PC-9 (cell line): ENCODE data around the gene MAEA. TPM values are rescaled to one million over a fixed set of nuclear protein-coding genes. Genes with fewer than 3 reads are reported as not detected.

ENCODE experiments used
- BruUV-seq: library from RNA; stranded (reverse); fragments of 400-500 nt; replicated peaks from 2 replicates; lab custom pipeline; 2021; lab: Mats Ljungman, UMichigan
- CTCF ChIA-PET: fragments of 300-600 bp; sonication (Branson Sonifier 250); formaldehyde crosslinking; loops from one replicate; lab custom pipeline; 2022; ENCODE audit warnings: antibody characterized with exemption; lab: Charles Lee
- POLR2A ChIA-PET: fragments of 300-600 bp; sonication (Branson Sonifier 250); formaldehyde crosslinking; loops from one replicate; lab custom pipeline; 2022; ENCODE audit warnings: antibody characterized with exemption; ENCODE audit not compliant: unreplicated experiment; lab: Charles Lee
- DNase-seq, 2 experiments: peaks; one replicate each; pipeline versions ENCODE4 v3.0.0 to v3.0.0-alpha.2; 2015 to 2022; ENCODE audit warnings: mixed read lengths in 1 of 2
- H2AFZ ChIP-seq: fragments of 200-600 bp; sonication (generic); 2 replicates; pipeline ENCODE4 v1.8.1; 2017; ENCODE audit warnings: antibody characterized with exemption
- H3F3A ChIP-seq: fragments of 200-600 bp; sonication (generic); 2 replicates; pipeline ENCODE4 v1.8.1; 2017; ENCODE audit warnings: antibody characterized with exemption, mild to moderate bottlenecking, low read depth; ENCODE audit not compliant: insufficient read depth
- H3K27ac ChIP-seq: fragments of 200-600 bp; sonication (generic); 2 replicates; pipeline ENCODE4 v1.6.1; 2016; ENCODE audit warnings: mixed run types
- H3K27me3 ChIP-seq: fragments of 200-600 bp; sonication (generic); 2 replicates; pipeline ENCODE4 v1.6.1; 2016; ENCODE audit warnings: low read depth, mixed run types; ENCODE audit not compliant: insufficient read depth
- H3K36me3 ChIP-seq: fragments of 200-600 bp; sonication (generic); 2 replicates; pipeline ENCODE4 v1.6.1; 2016; ENCODE audit warnings: low read depth, mixed run types
- H3K4me1 ChIP-seq: fragments of 200-600 bp; sonication (generic); replicated peaks from 2 replicates; pipeline ENCODE4 v1.6.1; 2016; ENCODE audit warnings: mixed run types; ENCODE audit not compliant: insufficient read depth
- H3K4me2 ChIP-seq: fragments of 200-600 bp; sonication (generic); 2 replicates; pipeline ENCODE4 v1.6.1; 2017; ENCODE audit warnings: mixed run types
- H3K4me3 ChIP-seq: fragments of 200-600 bp; sonication (generic); 2 replicates; pipeline ENCODE4 v1.6.1; 2016; ENCODE audit warnings: mixed run types
- H3K79me2 ChIP-seq: fragments of 200-600 bp; sonication (generic); 2 replicates; pipeline ENCODE4 v1.6.1; 2017; ENCODE audit warnings: low read depth, mixed run types
- H3K9me2 ChIP-seq: fragments of 200-600 bp; sonication (generic); 2 replicates; pipeline ENCODE4 v1.8.1; 2017; ENCODE audit warnings: mild to moderate bottlenecking; ENCODE audit not compliant: insufficient read depth
- H3K9me3 ChIP-seq: fragments of 200-600 bp; sonication (generic); 2 replicates; pipeline ENCODE4 v1.8.1; 2016; ENCODE audit warnings: low read depth; ENCODE audit not compliant: insufficient read depth
- H4K20me1 ChIP-seq: fragments of 200-600 bp; sonication (generic); 2 replicates; pipeline ENCODE4 v1.8.1; 2017; ENCODE audit not compliant: insufficient read depth
- CTCF ChIP-seq: fragments of 200-600 bp; sonication (generic); conservative IDR thresholded peaks from 2 replicates; pipeline ENCODE4 v1.6.1; 2017; ENCODE audit warnings: mixed run types, antibody characterized with exemption, mild to moderate bottlenecking, moderate library complexity
- EZH2 ChIP-seq: fragments of 200-600 bp; sonication (generic); IDR thresholded peaks from 2 replicates; pipeline ENCODE4 v1.8.0; 2017; ENCODE audit warnings: antibody characterized with exemption, low read depth
- intact Hi-C: fragments of 100-400 bp; cut with micrococcal nuclease; formaldehyde crosslinking; loops from one replicate; pipeline ENCODE4 v1.10.0; 2022; ENCODE audit not compliant: unreplicated experiment
- total RNA-seq: library from RNA; stranded (reverse); gene quantifications from 2 replicates; pipeline ENCODE4 v1.2.3, GENCODE V29; 2021

Gene MAEA
- total RNA-seq, 1 experiment from 2014 or later, result 79.4 TPM

GRCh38 chr4:1240721-1241465, 48.8 kb upstream of the MAEA start:
- H3K9me2 ChIP-seq, result no peaks in the 10 kb centered on the region
- no peaks in the 10 kb centered on the region for H3K27me3 ChIP-seq
- no TSS peak for BruUV-seq
- H3K27ac ChIP-seq, result no peak overlapping the region
- ChIA-PET CTCF (no interaction called here), POLR2A (no interaction called here)
- H3K36me3 ChIP-seq, result no peaks in the 10 kb centered on the region
- no peak overlapping the region for H2AFZ ChIP-seq
- H4K20me1 ChIP-seq, result peaks cover 72% of the 10 kb centered on the region
- TF ChIP-seq EZH2 (no peak), CTCF (no peak)
- H3K79me2 ChIP-seq, result peaks cover 57% of the 10 kb centered on the region
- no peak overlapping the region for H3K4me3 ChIP-seq
- no peak overlapping the region for H3K4me2 ChIP-seq
- H3K9me3 ChIP-seq, result no peaks in the 10 kb centered on the region
- DNase-seq, result no peak
- peaks cover 2% of the 10 kb centered on the region for H3K4me1 ChIP-seq
- H3F3A ChIP-seq, result no peaks in the 10 kb centered on the region
- intact Hi-C loops, result no loop called here

- DNase-seq, result no peak
- no peaks in the 10 kb centered on the region for H3K27me3 ChIP-seq
- H3K4me2 ChIP-seq, result no peak overlapping the region
- TF ChIP-seq EZH2 (no peak), CTCF (no peak)
- CTCF ChIA-PET, result no interaction called here
- no peak overlapping the region for H3K4me3 ChIP-seq
- H3K9me3 ChIP-seq, result no peaks in the 10 kb centered on the region
- no TSS peak for BruUV-seq
- H2AFZ ChIP-seq, result no peak overlapping the region
- no peaks in the 10 kb centered on the region for H3K36me3 ChIP-seq
- peaks cover 63% of the 10 kb centered on the region for H3K79me2 ChIP-seq
- H3K4me1 ChIP-seq, result peaks cover 8% of the 10 kb centered on the region
- intact Hi-C loops, result no loop called here
- no peaks in the 10 kb centered on the region for H3K9me2 ChIP-seq
- no peak overlapping the region for H3K27ac ChIP-seq
- POLR2A ChIA-PET, result no interaction called here
- H3F3A ChIP-seq, result peaks cover 2% of the 10 kb centered on the region; the same call in 1 of the 2 replicates
- H4K20me1 ChIP-seq, result peaks cover 74% of the 10 kb centered on the region
These were observed 48.2 kb upstream of the MAEA start for GRCh38 chr4:1241466-1241935.

GRCh38 chr4:1241936-1242505, 47.7 kb upstream of the MAEA start:
- intact Hi-C loops, result no loop called here
- POLR2A ChIA-PET, result no interaction called here
- TF ChIP-seq CTCF (no peak), EZH2 (no peak)
- Histone ChIP-seq H3K9me3 (no peaks in the 10 kb centered on the region), H3K27me3 (no peaks in the 10 kb centered on the region), H3K36me3 (no peaks in the 10 kb centered on the region), H3K4me1 (peaks cover 13% of the 10 kb centered on the region), H4K20me1 (peaks cover 80% of the 10 kb centered on the region), H3F3A (peaks cover 6% of the 10 kb centered on the region), H3K79me2 (peaks cover 68% of the 10 kb centered on the region), H3K4me2 (no peak overlapping the region), H3K4me3 (no peak overlapping the region), H3K27ac (no peak overlapping the region), H3K9me2 (no peaks in the 10 kb centered on the region), H2AFZ (no peak overlapping the region)
- CTCF ChIA-PET, result no interaction called here
- BruUV-seq, result no TSS peak
- DNase-seq, result no peak
